DND-41 (cell line): Measurements from ENCODE around the gene ITIH5.

Experiments used
- CTCF ChIP-seq: IDR thresholded peaks from 2 replicates; pipeline ENCODE4 v1.5.1; 2012; ENCODE audit warnings: borderline replicate concordance, low read length, moderate library complexity, mild to moderate bottlenecking; ENCODE audit not compliant: poor library complexity, severe bottlenecking; ENCODE audit errors: extremely low read depth
- EZH2 ChIP-seq: IDR thresholded peaks from 3 replicates; pipeline ENCODE4 v1.6.1; 2012; ENCODE audit warnings: borderline replicate concordance, low read depth, mild to moderate bottlenecking, moderate library complexity, low read length, inconsistent platforms; ENCODE audit not compliant: severe bottlenecking

- no peak for TF ChIP-seq CTCF
- no peak for TF ChIP-seq EZH2
Measured at GRCh38 chr10:7667262-7668141, 736 bp upstream of the ITIH5 start.
